GM18909 (cell line): Measurements from ENCODE around the gene NECAB2.

Source experiments
- ATAC-seq: cut with Tn5 transposase; IDR thresholded peaks from one replicate; pipeline ENCODE4 v1.9.1; 2021; ENCODE audit warnings: mild to moderate bottlenecking; ENCODE audit not compliant: unreplicated experiment, poor library complexity

Gene NECAB2

DNA sequence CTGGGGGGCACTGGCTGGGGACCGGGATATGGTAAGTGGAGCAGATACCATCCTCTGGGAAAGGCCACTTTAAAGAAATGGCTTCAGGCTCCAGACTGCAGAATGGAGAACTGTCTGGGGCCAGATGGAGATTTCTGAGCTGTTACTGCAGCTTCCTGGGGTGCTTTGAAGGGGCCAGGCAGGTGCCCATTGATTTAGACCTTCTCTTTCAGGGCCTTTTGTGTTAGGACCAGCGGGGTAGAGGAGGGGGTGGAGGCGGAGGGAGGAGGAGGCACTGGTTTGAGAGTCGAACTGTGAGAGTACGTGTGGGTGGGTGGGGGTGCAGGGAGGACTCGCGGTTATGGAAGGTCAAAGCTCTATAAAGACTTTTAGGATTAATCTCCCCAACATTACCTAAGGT lies 11.4 kb downstream of the NECAB2 start:
- no peak for ATAC-seq

DNA sequence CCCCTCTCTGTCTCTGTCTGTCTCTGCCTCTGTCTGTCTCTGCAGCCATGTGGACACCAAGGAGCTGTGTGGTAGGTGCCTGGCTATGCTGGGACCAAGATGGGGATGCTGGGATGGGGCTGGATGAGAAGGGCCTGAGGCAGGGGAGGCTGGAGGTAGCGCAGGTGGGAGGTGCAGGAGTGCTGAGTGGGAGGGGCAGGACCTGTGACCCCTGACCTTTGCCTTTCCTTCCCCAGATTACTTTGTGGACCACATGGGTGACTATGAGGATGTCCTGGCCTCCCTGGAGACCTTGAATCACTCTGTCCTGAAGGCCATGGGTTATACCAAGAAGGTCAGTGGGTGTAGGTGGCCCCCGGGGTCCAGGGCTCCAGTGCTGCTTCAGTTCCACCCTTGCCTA lies 12.8 kb downstream of the NECAB2 start:
- no peak for ATAC-seq

DNA sequence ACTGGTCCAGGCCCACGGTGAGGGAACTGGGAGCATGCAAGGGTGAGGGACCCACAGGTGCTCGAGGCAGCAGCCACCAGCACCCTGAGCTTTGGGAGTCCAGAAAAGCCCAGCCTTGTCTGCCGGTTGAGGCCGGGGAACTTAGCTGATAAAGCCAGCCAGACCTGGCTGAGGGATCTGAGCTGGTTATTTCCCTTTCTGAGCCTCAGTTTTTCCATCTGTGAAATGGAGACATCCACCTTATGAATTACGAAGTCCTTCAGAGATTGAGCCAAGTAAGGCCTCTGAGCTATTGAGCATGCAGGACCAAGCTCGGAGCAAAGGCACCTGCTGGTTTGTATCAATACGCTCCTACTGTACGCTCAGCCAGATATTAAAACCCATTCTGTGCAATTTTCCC lies 13.8 kb downstream of the NECAB2 start:
- no peak for ATAC-seq

DNA sequence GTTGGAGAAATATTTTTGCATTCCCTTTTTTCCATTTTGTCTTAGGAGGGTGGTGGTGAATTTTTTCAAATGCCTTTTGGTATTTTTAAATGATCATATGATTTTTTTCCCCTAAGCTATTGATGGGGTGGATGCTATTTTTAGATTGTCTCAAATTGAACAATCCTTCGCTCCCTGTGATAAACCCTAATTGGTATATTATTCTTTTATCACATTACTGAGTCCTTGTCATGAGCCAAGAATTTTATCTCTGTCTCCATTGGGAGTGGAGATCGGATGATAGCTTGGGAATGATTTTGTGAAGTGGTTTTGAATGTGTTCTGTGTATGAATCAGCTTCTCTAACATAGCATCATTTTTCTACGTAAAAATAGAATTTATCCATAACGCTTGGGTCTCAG lies 15.4 kb downstream of the NECAB2 start:
- ATAC-seq, result no peak

DNA sequence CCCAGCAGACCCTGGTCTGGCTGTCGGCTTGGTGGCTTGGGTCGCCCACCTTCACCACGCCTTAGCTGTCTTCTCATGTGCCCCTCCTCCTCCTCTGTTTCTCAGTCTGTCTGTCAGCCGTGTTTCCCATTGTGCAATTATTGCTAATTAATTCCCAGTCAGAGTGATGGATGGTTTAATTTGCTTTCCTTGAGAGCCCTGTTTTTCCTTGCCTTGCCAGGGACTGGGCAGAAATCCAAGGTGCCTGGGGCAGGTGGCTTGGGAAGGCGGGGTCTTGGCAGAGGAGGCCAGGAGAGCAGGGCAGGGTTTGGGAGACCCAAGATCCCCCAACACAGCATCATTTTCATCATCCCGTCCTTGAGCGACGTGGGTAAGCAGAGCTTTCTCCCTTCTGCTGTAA lies 21.3 kb downstream of the NECAB2 start:
- ATAC-seq, result no peak

DNA sequence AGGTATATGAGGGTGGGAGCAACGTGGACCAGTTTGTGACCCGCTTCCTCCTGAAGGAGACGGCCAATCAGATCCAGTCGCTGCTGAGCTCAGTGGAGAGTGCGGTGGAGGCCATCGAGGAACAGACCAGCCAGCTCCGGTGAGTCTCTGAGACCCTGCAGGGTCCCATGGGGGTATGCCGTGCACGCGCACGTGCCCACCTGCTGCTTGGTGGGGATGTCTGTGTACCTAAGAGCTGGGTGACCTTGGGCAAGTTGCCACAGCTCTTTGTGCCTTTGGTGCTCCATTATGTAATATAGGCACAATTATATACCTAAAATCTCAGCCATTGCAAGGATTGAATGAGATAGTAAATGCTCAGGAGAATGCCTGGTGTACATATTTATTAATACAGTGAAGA lies 22.4 kb downstream of the NECAB2 start:
- ATAC-seq, result no peak

DNA sequence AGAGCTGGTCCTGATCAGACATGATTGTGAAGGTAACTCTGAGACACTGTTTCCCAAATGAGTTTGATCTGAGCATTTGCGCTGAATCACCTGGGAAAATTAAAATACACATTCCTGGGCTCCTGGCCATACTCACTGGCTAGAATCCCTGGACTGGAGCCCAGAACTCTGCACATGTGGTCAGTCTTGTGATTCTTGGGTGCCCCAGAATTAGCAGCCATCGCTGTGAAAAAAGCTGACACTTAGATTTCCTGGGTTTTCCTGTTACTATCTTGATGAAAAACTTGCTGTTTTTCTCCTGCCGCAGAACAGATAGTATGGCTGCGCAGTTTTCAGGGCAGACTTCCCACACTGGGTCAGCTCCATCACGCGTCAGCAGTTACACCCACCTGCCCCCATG lies 24.6 kb downstream of the NECAB2 start:
- no peak for ATAC-seq

DNA sequence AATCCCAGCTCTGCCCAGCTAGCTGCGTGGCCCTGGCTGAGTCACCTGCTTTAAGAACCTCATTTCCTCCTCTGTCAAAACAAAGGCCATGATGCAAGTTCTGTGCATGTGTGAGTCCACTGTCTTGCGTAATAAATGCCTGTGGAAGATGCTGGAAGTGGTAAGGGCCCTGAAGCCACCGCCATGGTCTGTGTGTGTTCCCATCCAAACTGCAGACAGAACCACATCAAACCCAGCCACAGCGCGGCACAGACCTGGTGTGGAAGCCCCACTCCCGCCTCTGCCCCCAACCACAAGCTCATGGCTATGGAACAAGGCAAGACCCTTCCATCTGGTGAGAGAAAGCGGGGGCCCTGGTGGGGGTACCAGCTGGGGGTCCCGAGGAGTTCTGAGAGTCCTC lies 26.0 kb downstream of the NECAB2 start:
- ATAC-seq, result no peak

DNA sequence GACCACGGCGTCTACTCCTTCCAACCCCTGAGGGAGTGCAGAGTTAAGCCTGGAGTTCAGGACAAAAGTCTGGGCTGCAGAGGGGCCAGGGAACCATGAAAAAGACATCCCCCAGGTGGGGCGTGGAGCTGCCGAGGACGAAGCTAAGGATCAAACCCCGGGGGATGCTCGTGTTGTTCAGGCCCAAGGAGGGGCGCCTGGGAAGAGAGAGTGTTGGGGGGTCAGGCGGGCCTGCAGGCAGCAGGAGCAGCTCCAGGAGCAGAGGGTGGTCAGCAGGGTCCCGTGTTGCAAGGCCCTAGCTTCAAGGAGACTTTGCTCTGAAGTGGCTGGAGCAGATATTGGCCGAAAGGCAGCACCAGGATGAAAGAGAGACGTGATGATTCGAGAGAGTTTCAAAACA lies 26.7 kb downstream of the NECAB2 start:
- ATAC-seq, result no peak

DNA sequence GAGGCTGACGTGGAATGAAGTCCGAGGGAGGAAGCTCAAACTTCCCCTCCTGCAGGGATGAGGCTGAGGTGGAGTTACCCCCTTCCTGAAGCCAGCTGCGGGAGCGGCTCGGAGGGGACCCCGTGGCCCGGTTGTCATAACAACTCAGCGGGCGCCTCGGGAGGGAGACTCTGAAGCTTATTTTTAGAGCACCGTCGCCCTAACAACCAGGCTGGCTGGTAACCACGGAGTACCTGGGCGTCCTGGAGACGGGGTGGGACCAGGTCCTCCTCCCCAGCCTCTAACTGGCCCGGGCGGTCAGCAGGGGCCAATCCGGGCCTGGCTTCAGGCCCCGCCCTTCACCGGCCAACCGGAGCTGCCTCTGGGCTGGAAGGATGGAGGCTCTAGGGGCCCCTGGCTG lies 27.7 kb downstream of the NECAB2 start:
- no peak for ATAC-seq

DNA sequence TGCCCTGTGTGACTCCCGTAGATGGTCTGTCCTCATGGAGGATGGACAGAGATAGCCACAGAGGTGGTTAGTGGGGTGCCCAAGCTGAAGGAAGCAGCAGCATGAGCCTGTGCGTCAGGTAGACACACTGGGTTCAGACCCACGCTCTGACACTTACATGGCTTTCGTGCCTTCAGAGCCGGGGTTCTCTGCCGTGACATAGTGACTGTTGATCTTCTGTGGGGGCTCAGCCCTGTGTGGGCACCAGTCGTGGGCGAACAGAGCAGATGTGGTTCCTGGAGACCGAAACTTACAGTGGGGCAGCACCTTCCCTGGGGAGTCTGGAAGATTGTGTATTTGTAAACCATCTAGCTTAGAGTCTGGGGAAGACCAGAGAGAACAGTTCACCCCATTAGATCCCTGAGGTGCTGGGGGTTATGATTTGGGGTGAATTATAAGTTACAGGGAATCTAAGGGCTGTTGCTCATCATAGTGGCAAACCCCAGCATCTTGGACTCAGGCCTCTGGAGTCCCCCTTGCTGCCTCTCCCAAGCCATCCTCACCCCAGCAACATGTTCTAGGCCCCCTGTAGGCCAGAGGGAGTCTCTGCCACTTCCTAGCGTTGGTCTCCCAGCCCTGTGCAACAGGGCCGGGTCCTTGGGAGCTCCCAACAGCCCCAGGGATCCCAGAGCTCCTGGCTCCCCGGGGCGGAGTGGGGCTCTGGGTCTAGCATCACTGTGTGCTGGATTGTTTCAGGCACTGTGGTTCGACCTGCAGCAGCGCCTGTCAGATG lies 28.6 kb downstream of the NECAB2 start:
- ATAC-seq, result no peak

DNA sequence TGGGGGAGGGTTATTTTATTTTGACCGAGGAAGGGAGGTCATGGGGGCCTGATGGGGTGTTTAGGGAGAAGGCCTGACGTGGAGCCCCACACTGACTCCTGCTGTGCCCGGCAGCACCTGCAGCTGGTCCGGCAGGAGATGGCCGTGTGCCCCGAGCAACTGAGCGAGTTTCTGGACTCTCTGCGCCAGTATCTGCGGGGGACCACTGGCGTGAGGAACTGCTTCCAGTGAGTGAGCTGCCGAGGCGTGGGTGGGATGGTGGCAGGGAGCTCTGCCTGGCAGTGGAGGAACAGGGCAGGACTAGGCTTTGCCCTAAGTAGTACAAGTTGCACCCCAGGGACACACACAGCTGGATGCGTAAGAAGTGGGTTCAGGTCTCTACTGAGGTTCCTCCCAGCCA lies 30.0 kb downstream of the NECAB2 start:
- ATAC-seq, result no peak

DNA sequence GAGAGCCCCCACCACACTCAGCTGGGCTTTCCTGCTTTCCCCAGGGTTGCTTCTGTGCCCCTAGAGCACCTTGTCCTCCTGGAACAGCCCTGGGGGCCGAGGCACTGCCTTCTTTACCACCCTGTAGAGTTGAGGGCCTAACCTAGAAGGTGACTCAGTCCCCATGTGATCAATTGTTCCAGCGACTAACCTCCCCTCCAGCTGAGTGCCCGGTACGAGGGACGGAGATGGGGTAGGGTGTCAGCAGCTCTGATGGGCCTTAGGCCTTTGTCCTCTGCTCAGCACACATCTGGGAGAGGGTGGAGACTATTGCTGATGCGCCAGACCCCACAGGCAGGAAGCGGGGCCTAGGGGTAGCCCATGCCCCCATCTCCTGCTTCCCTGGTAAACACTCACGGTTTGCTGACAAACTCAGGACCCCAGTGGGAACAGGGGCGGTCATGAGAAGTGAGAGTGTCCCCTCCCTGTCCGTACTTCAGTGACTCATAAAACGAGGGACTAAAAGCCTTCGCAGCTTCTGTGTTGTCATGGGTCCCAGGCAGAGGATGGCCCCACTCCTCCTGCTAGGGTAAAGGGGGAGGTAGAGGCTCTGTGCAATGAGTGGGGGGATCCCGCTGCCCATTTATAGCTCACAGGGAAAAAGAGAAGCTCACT lies 33.1 kb downstream of the NECAB2 start:
- no peak for ATAC-seq

DNA sequence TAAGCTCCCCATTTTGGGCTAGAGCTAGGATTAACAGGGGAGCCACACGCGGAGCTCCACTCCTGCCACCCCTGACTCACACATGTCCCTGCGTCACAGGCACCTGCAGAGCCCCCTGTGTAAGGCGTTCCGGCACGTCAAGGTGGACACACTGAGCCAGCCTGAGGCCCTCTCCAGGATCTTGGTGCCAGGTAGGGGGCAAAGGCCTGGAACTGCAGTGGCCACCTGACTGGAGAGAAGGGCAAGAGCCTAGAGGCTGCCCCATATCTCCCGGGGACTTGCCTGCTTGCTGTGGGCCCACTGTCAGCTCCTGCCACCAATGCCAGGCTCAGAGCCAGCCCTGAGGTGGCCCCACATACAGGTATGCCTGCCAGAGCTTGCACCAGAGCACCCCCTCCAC lies 33.7 kb downstream of the NECAB2 start:
- ATAC-seq, result no peak

DNA sequence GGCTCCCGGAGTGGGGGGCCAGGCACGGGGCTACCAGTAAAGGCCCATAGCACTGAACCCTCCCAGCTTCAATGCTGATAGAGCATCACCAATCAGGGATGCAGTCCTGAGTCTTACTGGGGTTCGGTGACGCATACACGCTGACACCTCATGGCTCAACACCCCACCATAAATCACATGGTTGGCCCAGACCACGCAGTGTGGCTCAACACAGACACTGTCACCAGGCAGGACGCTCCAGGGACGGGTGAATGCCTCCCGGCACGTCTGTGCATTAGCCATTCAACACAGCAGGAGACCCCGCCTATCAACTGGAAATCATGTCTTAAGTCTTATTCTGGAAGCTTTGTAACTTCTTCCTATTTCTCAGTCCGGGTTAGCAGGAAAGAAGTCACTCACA lies 35.0 kb downstream of the NECAB2 start:
- ATAC-seq, result no peak

DNA sequence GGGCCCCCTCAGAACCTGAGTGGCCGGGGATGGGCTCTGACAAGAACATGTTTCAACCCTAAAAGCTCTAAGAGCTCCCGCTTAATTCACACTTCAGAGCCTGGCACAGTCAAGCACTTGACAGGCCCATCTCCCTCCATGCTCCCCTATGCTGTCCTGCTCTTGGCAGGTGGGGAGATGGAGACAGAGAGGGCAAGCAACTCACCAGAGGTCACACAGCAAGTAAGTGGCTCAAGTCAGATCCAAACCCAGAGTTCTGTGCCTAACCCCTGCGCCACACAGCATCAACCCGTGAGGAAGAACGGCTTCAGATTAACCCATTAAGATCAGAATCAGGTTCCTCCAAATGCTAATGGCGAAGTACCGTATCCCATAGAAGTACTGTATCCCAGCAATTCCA lies 36.4 kb downstream of the NECAB2 start:
- ATAC-seq, result no peak

DNA sequence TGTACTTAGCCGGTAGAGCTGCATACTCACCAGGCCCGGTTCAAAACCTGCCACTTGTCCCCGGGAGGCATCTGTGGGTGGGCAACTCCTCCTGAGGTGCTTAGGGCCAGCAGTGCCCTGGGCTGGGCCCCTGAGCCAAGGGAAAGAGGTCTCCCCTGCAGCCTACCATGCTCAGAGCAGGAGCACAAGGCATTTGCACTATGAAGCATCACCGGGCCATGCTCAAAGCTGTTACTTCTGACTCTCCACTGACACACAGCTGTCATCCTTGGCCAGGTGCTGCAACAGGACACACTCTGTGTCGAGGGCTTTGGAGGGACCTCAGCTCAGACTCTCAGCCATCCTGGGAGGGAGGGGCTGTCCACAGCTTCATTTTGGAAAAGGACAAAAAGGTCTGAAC lies 37.3 kb downstream of the NECAB2 start:
- no peak for ATAC-seq

DNA sequence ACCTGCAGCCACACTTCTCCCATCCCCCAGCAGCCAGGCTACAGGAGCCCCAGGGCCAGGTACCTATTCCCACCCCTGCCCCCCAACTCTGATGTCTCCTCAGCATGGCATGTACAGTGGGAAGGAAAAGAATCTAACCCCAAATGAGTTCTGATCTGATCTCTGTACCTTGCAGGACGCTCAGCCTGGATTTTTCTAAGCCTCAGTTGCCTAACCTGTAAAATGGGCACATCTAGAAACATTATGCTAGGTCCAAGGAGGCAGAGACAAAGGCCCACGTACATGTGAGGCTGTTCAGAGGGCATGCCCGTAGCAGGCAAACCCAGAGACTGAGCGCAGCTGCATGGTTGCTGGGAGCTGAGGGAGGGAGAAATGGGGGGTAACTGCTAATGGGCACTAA lies 39.5 kb downstream of the NECAB2 start:
- no peak for ATAC-seq

DNA sequence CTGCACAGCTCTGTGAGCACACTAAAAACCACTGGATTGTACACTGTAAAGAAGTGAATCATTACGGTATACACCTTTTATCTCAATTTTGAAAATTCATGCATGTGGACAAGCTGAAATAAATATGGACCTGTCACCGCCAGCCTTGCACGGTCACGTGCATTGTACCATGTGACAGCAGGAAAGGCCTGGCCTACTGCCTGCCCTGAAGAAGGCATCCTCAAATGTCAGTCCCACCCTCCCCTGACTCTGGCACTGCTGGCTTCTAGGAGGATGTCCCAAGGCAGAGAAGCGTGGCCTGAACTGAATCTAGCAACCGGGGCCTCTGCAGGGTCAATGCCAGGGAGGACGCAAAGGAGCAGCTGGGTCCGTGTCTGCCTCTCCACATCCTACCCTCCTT lies 39.9 kb downstream of the NECAB2 start:
- no peak for ATAC-seq

DNA sequence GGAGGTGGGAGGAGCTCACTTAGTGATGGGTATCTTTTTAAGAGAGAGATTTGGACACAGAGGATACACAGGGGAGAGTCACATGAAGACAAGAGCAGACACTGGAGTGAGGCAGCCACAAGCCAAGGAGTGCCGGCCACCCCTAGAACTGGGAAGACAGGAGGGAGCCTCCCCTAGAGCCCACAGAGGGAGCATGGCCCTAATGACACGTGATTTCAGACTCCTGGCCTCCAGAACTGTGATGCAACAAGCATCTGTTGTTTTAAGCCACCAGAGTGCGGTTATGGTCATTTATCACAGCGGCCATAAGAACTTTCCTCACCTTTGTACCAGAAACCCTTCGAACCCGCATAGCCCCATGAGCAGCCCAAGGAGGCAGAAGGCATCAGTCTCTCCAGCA lies 41.2 kb downstream of the NECAB2 start:
- no peak for ATAC-seq

DNA sequence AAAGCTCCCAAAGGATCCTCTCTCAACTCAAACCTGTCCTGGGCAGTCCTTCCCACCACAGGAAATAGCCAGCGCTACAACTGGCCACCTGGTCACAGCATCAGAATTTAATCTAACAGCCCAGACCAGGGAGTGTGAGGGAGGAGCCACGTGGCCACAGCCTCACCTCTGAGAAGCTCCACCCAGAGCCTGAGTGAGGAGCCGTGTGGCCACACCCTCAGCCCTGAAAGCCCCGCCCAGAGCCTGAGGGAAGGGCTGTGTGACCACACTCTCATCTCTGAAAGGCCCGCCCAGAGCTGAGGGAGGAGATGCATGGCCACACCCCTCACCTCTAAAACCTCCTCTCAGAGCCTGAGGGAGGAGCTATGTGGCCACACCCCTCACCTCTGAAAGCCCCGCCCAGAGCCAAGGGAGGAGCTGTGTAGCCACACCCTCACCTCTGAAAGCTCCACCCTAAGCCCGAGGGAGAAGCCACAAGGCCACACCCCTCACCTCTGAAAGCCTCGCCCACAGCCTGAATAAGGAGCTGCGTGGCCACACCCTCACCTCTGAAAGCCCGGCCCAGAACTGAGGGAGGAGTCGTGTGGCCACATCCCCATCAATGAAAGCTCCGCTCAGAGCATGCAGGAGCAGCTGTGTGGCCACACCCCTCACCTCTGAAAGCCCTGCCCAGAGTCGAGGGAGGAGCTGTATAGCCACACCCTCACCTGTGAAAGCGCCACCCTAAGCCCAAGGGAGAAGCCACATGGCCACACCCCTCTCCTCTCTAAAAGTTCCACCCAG lies 45.9 kb downstream of the NECAB2 start:
- ATAC-seq, result peak; percentile 76
